GM21528 (cell line): ENCODE data around the gene ANKRD36.
"Not testable (repeated sequence)": the region's sequence is repeated elsewhere in the genome, so short reads cannot be mapped to it uniquely, and the experiment has no call there.

Source experiments
- ATAC-seq: cut with Tn5 transposase; IDR thresholded peaks from one replicate; pipeline ENCODE4 v1.9.1; 2021; ENCODE audit warnings: mild to moderate bottlenecking, moderate library complexity; ENCODE audit not compliant: unreplicated experiment, low FRiP score

Gene ANKRD36

DNA sequence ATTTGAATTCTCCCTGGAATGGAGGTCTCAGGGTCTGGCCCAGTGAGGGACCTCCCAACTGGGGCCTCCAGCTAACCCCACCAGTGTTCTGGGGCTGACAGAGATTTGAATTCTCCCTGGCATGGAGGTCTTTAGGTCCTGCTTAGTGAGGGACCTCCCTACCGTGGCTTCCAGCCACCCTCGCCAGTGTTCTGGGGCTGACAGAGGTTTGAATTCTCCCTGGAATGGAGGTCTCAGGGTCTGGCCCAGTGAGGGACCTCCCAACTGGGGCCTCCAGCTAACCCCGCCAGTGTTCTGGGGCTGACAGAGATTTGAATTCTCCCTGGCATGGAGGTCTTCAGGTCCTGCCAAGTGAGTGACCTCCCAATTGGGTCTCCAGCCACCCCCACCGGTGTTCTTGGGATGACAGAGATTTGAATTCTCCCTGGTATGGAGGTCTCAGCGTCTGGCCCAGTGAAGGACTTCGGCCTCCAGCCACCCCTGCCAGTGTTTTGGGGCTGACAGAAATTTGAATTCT is 155.2 kb downstream of the ANKRD36 start:
- not testable (repeated sequence) for ATAC-seq

- ATAC-seq: not testable (repeated sequence)
These were observed 163.4 kb downstream of the ANKRD36 start for GRCh38 chr2:97276232-97276798.

DNA sequence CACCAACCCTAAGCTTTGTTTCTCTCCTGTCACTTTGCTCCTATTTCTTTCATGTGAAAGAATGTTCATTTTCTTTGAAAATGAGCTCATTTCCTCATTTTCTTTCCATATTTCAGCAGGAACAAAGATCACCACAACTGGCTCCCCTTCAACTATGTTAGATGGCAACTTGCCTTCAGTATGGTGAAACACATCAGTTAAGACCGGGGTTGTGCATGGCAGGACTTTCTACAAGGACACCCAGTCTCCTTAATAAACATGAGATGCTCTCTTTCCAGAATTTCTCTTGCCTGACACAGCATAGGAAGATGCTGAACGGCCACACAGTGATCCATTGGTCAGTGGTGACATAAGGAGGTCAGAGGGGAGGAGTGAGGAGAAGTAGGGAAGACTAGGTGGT is 172.2 kb downstream of the ANKRD36 start:
- not testable (repeated sequence) for ATAC-seq

GRCh38 chr2:97293687-97294086 is 180.7 kb downstream of the ANKRD36 start:
- not testable (repeated sequence) for ATAC-seq
